IMR-90 (cell line): ENCODE data around the gene CRYGN. TPM values are rescaled to one million over a fixed set of nuclear protein-coding genes. Genes with fewer than 3 reads are reported as not detected.

Source experiments
- ATAC-seq: fragments of 200-7000 bp; cut with Tn5 transposase; 2 replicates; pipeline ENCODE4 v1.9.1; 2020; ENCODE audit warnings: low read depth, mild to moderate bottlenecking, moderate library complexity
- BruUV-seq: library from RNA; stranded (reverse); fragments of 400-500 nt; replicated peaks from 2 replicates; lab custom pipeline; 2021; lab: Mats Ljungman, UMichigan
- CTCF ChIA-PET: fragments of 300-600 bp; formaldehyde crosslinking; extraction: SDS; loops from one replicate; lab custom pipeline; 2021; ENCODE audit warnings: antibody characterized with exemption; lab: Yijun Ruan, JAX
- POLR2A ChIA-PET: fragments of 300-600 bp; sonication (Branson Sonifier 250); formaldehyde crosslinking; loops from one replicate; lab custom pipeline; 2022; ENCODE audit warnings: antibody characterized with exemption; ENCODE audit not compliant: unreplicated experiment; lab: Charles Lee
- DNase-seq: peaks from one replicate; pipeline ENCODE4 v3.0.0; 2013
- H2AFZ ChIP-seq: replicated peaks from 2 replicates; pipeline ENCODE3; 2013; ENCODE audit warnings: low read length, mild to moderate bottlenecking; ENCODE audit not compliant: poor library complexity
- H2AK5ac ChIP-seq: 2 replicates; pipeline ENCODE4 v1.6.1; 2013; ENCODE audit warnings: low read depth, low read length, inconsistent platforms
- H2AK9ac ChIP-seq: replicated peaks from 2 replicates; pipeline ENCODE3; 2013; ENCODE audit warnings: mild to moderate bottlenecking, low read depth, low read length, moderate library complexity; ENCODE audit not compliant: poor library complexity
- H2BK120ac ChIP-seq: 2 replicates; pipeline ENCODE4 v1.6.1; 2013; ENCODE audit warnings: low read depth, low read length, inconsistent platforms
- H2BK15ac ChIP-seq: 3 replicates; pipeline ENCODE4 v1.6.1; 2013; ENCODE audit warnings: low read depth, low read length, inconsistent platforms
- H2BK20ac ChIP-seq: 2 replicates; pipeline ENCODE4 v1.6.1; 2013; ENCODE audit warnings: low read depth, mild to moderate bottlenecking, inconsistent platforms, low read length, moderate library complexity
- H2BK5ac ChIP-seq: 2 replicates; pipeline ENCODE4 v1.6.1; 2013; ENCODE audit warnings: mild to moderate bottlenecking, low read depth, low read length, inconsistent platforms; ENCODE audit not compliant: poor library complexity, severe bottlenecking
- H3K14ac ChIP-seq: replicated peaks from 2 replicates; pipeline ENCODE4 v1.6.1; 2013; ENCODE audit warnings: low read depth, low read length, inconsistent platforms
- H3K18ac ChIP-seq: 2 replicates; pipeline ENCODE4 v1.6.1; 2013; ENCODE audit warnings: low read depth, low read length, control low read depth
- H3K23ac ChIP-seq: 2 replicates; pipeline ENCODE4 v1.6.1; 2013; ENCODE audit warnings: low read depth, low read length, inconsistent platforms
- H3K27ac ChIP-seq: 2 replicates; pipeline ENCODE4 v1.5.1; 2013; ENCODE audit warnings: mild to moderate bottlenecking, control low read depth, low read length; ENCODE audit not compliant: insufficient read depth
- H3K27me3 ChIP-seq: 2 replicates; pipeline ENCODE4 v1.6.1; 2013; ENCODE audit warnings: low read length; ENCODE audit not compliant: control insufficient read depth, insufficient read depth
- H3K36me3 ChIP-seq: 2 replicates; pipeline ENCODE4 v1.6.1; 2013; ENCODE audit warnings: low read length, mixed read lengths; ENCODE audit not compliant: control insufficient read depth, insufficient read depth
- H3K4ac ChIP-seq: 2 replicates; pipeline ENCODE4 v1.6.1; 2013; ENCODE audit warnings: low read depth, low read length, inconsistent platforms
- H3K4me1 ChIP-seq: 2 replicates; pipeline ENCODE4 v1.6.1; 2013; ENCODE audit warnings: low read length, mixed read lengths; ENCODE audit not compliant: control insufficient read depth, insufficient read depth
- H3K4me2 ChIP-seq: 2 replicates; pipeline ENCODE4 v1.6.1; 2013; ENCODE audit warnings: low read depth, mild to moderate bottlenecking, control low read depth, low read length, moderate library complexity
- H3K4me3 ChIP-seq: 2 replicates; pipeline ENCODE4 v1.5.1; 2013; ENCODE audit warnings: low read depth, mild to moderate bottlenecking, control low read depth, low read length, moderate library complexity; ENCODE audit not compliant: insufficient read depth
- H3K56ac ChIP-seq: 2 replicates; pipeline ENCODE4 v1.6.1; 2013; ENCODE audit warnings: low read length, inconsistent platforms; ENCODE audit not compliant: insufficient read depth; ENCODE audit errors: extremely low read depth
- H3K79me1 ChIP-seq, 2 experiments: 2 replicates each; pipeline ENCODE4 v1.6.1; 2013; ENCODE audit warnings: low read length in 2 of 2, inconsistent platforms in 1 of 2, low read depth in 1 of 2
- H3K9ac ChIP-seq: 2 replicates; pipeline ENCODE4 v1.6.1; 2013; ENCODE audit warnings: low read depth, low read length, control low read depth
- H3K9me1 ChIP-seq: 2 replicates; pipeline ENCODE4 v1.6.1; 2013; ENCODE audit warnings: low read length, inconsistent platforms; ENCODE audit not compliant: insufficient read depth
- H3K9me3 ChIP-seq: 2 replicates; pipeline ENCODE4 v1.6.1; 2013; ENCODE audit warnings: low read length; ENCODE audit not compliant: control insufficient read depth, insufficient read depth
- H4K20me1 ChIP-seq: 2 replicates; pipeline ENCODE4 v1.6.1; 2013; ENCODE audit warnings: low read length, inconsistent platforms; ENCODE audit not compliant: insufficient read depth
- H4K5ac ChIP-seq: 2 replicates; pipeline ENCODE4 v1.6.1; 2013; ENCODE audit warnings: mild to moderate bottlenecking, low read depth, low read length, control low read depth
- H4K8ac ChIP-seq, 2 experiments: 2 replicates each; pipeline ENCODE4 v1.6.1; 2013; ENCODE audit warnings: low read depth in 2 of 2, low read length in 2 of 2, control low read depth in 1 of 2, inconsistent platforms in 1 of 2
- H4K91ac ChIP-seq: 2 replicates; pipeline ENCODE4 v1.6.1; 2013; ENCODE audit warnings: low read depth, low read length, inconsistent platforms; ENCODE audit not compliant: insufficient read depth
- CEBPB ChIP-seq: IDR thresholded peaks from 2 replicates; pipeline ENCODE4 v1.6.1; 2012; ENCODE audit warnings: low read depth, low read length, improper control_type of control experiment
- CHD1 ChIP-seq: IDR thresholded peaks from 2 replicates; pipeline ENCODE4 v1.6.1; 2012; ENCODE audit warnings: low read depth, low read length, improper control_type of control experiment
- CTCF ChIP-seq: conservative IDR thresholded peaks from 2 replicates; pipeline ENCODE4 v1.5.1; 2012; ENCODE audit warnings: mild to moderate bottlenecking, low read depth, low read length, improper control_type of control experiment
- ELK1 ChIP-seq: fragments of 150-350 bp; IDR thresholded peaks from 2 replicates; pipeline ENCODE4 v1.6.1; 2016; ENCODE audit warnings: low read depth, mild to moderate bottlenecking, low read length, moderate library complexity, borderline replicate concordance
- FOS ChIP-seq: fragments of 150-350 bp; IDR thresholded peaks from 2 replicates; pipeline ENCODE4 v1.6.1; 2016; ENCODE audit warnings: low read depth, low read length
- MAZ ChIP-seq: IDR thresholded peaks from 2 replicates; pipeline ENCODE4 v1.6.1; 2012; ENCODE audit warnings: low read depth, mild to moderate bottlenecking, low read length, improper control_type of control experiment, moderate library complexity, borderline replicate concordance
- MXI1 ChIP-seq: IDR thresholded peaks from 2 replicates; pipeline ENCODE4 v1.6.1; 2012; ENCODE audit warnings: low read depth, mild to moderate bottlenecking, low read length, moderate library complexity, borderline replicate concordance
- NFE2L2 ChIP-seq: fragments of 150-350 bp; IDR thresholded peaks from 2 replicates; pipeline ENCODE4 v1.6.1; 2016; ENCODE audit warnings: low read depth, mild to moderate bottlenecking, low read length
- POLR2A ChIP-seq: IDR thresholded peaks from 2 replicates; pipeline ENCODE4 v1.6.1; 2012; ENCODE audit warnings: mild to moderate bottlenecking, low read depth, low read length
- RAD21 ChIP-seq: IDR thresholded peaks from 2 replicates; pipeline ENCODE4 v1.6.1; 2012; ENCODE audit warnings: low read length, improper control_type of control experiment
- RCOR1 ChIP-seq: IDR thresholded peaks from 2 replicates; pipeline ENCODE4 v1.6.1; 2012; ENCODE audit warnings: mild to moderate bottlenecking, low read length, improper control_type of control experiment; ENCODE audit not compliant: insufficient replicate concordance
- RFX5 ChIP-seq: IDR thresholded peaks from 2 replicates; pipeline ENCODE4 v1.8.0; 2012; ENCODE audit warnings: low read depth, mild to moderate bottlenecking, low read length, moderate library complexity
- SMC3 ChIP-seq: fragments of 150-350 bp; IDR thresholded peaks from 2 replicates; pipeline ENCODE4 v1.6.1; 2016; ENCODE audit warnings: low read depth, mild to moderate bottlenecking, antibody characterized with exemption, low read length, moderate library complexity
- USF2 ChIP-seq: fragments of 150-350 bp; IDR thresholded peaks from 2 replicates; pipeline ENCODE4 v1.6.1; 2017; ENCODE audit warnings: mild to moderate bottlenecking, antibody characterized with exemption, low read length, low read depth
- WGBS, 2 experiments: methylation state at CpG; one replicate each; pipeline versions ENCODE4 v1.1.5 to v1.1.7; 2013; ENCODE audit warnings: missing lambda C conversion rate in 2 of 2; ENCODE audit not compliant: insufficient read length in 1 of 2; ENCODE audit errors: extremely low coverage in 2 of 2; 5-methylcytosine and 5-hydroxymethylcytosine counted together
- dilution Hi-C: fragments of 300-500 bp; cut with HindIII; formaldehyde crosslinking; loops from one replicate; pipeline ENCODE4 v1.14.3; 2018; ENCODE audit warnings: low sequenced_read_pairs; ENCODE audit not compliant: unreplicated experiment
- in situ Hi-C: fragments of 300-500 bp; cut with MboI; formaldehyde crosslinking; loops from 3 replicates; pipeline ENCODE4 v1.14.3; 2019; ENCODE audit warnings: low sequenced_read_pairs, inconsistent platforms, mixed read lengths
- intact Hi-C: fragments of 100-400 bp; cut with micrococcal nuclease; formaldehyde crosslinking; loops from 2 replicates; pipeline ENCODE4 v1.10.0; 2022
- polyA plus RNA-seq, 3 experiments: library from polyadenylated mRNA; depleted of rRNA; stranded (reverse); fragments of >200 nt; gene quantifications; 2 replicates each; pipeline ENCODE4 v1.2.3, GENCODE V29; 2012; ENCODE audit warnings: low replicate concordance in 1 of 3
- total RNA-seq: library from RNA; depleted of rRNA; stranded (reverse); fragments of >200 nt; gene quantifications from 2 replicates; pipeline ENCODE4 v1.2.3, GENCODE V29; 2012

The CRYGN gene
- total and polyA plus RNA-seq, 2 of the 4 experiments (the other 2 are of a cell fraction): not detected

- ATAC-seq: peak; percentile 5
- Histone ChIP-seq H3K27me3 (peaks cover 2% of the 10 kb centered on the region; the same call in 1 of the 2 replicates), H3K4me2 (peak overlapping the region; percentile 18), H3K4me1 (peaks cover 39% of the 10 kb centered on the region), H3K14ac (peak overlapping the region; percentile 69), H2BK120ac (peak overlapping the region; percentile 95), H4K20me1 (peaks cover 5% of the 10 kb centered on the region; the same call in 1 of the 2 replicates), H2BK5ac (peak overlapping the region; percentile 64), H3K27ac (peak overlapping the region; percentile 79), H2AK9ac (peak overlapping the region; percentile 86), H3K4me3 (no peak overlapping the region), H4K5ac (peak overlapping the region; percentile 83), H4K91ac (peak overlapping the region; percentile 94), H2AK5ac (peak overlapping the region; percentile 93), H3K36me3 (no peaks in the 10 kb centered on the region), H2AFZ (peak overlapping the region; percentile 78), H3K9me3 (peaks cover 3% of the 10 kb centered on the region), H3K18ac (peak overlapping the region; percentile 72), H4K8ac (peak overlapping the region; percentile 61 to 74), H3K9ac (no peak overlapping the region), H3K4ac (peak overlapping the region; percentile 92), H2BK15ac (peak overlapping the region; percentile 90; the same call in 2 of the 3 replicates), H2BK20ac (peak overlapping the region; percentile 61), H3K9me1 (peaks cover 13% of the 10 kb centered on the region), H3K79me1 (no peaks in the 10 kb centered on the region; a peak in 1 of 4 replicates), H3K23ac (0 out of 2 replicates have a peak overlapping the region, but pooled peaks have one; percentile 54), H3K56ac (no peak overlapping the region)
- ChIA-PET CTCF (no interaction called here), POLR2A (no interaction called here)
- no TSS peak for BruUV-seq
- no peak for DNase-seq
- TF ChIP-seq CEBPB (no peak), FOS (no peak), MXI1 (no peak), SMC3 (no peak), RCOR1 (no peak), ELK1 (no peak), MAZ (no peak), CTCF (no peak), CHD1 (no peak), POLR2A (no peak), RFX5 (no peak), RAD21 (no peak), USF2 (no peak), NFE2L2 (no peak)
- WGBS, 2 experiments: 83% methylated on average over 8 of the region's 23 CpGs; no CpG with 5 or more reads in 1 of the 2 experiments
- dilution Hi-C loops (no loop called here), in situ Hi-C loops (no loop called here), intact Hi-C loops (loop anchor here (5.0 kb wide), 1 partner anchor 60 kb away; no protein-coding TSS in a partner anchor)
Measured at GRCh38 chr7:151426904-151427704, 12.8 kb downstream of the CRYGN start.
